GM19023 (cell line): Measurements from ENCODE around the gene KIAA1755.

Source experiments
- ATAC-seq: cut with Tn5 transposase; IDR thresholded peaks from one replicate; pipeline ENCODE4 v1.9.1; 2021; ENCODE audit warnings: mild to moderate bottlenecking, moderate library complexity; ENCODE audit not compliant: unreplicated experiment

Gene KIAA1755

DNA sequence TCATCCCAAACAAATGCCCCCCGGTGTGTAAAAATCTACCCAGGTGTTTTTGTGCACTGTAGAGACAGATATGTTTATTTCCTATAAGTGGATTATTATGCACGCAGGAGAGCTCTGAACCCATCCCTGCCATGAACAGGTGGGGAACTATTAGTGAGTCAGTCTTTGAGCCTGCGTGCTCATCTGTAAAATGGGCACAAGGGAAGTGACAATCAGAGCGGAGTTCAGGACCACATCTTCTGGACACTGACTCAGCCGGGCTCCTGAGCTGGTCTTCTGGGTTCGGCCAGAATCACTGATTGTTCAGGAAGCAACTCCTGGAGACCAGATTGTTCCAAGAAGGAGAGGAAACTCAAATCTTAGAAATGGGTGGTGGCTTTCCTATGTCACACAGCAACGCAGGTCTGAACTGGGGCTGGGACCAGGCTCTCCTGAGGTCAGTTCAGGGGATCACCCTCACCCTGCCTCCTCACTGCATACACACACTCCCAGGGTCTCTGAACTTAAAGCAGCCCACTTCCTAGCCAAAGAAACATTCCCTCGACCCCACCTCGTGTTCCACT is 68.1 kb downstream of the KIAA1755 start:
- no peak for ATAC-seq

- no peak for ATAC-seq
Observed at GRCh38 chr20:38191654-38192053, 68.9 kb downstream of the KIAA1755 start.

GRCh38 chr20:38190936-38191371 is 69.6 kb downstream of the KIAA1755 start:
- no peak for ATAC-seq

GRCh38 chr20:38190166-38190565 is 70.4 kb downstream of the KIAA1755 start:
- no peak for ATAC-seq

DNA sequence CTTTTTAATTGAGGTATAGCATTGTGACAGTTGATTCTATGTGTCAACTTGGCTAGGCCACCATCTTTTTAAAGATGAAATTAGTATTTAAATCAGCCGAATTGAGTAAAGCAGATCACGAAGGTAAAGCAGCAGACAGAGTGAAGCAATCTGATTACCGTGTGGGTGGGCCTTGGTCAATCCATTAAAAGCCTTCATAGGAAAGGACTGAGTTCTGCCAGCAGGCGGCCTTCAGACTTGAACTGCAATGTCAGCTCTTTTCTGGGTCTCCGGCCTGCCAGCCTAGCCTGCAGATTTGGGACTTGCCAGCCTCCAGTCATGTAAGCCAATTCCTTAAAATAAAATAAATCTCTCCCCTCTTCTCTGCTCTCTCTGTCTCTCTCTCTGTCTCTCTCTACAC is 73.0 kb downstream of the KIAA1755 start:
- ATAC-seq, result no peak

DNA sequence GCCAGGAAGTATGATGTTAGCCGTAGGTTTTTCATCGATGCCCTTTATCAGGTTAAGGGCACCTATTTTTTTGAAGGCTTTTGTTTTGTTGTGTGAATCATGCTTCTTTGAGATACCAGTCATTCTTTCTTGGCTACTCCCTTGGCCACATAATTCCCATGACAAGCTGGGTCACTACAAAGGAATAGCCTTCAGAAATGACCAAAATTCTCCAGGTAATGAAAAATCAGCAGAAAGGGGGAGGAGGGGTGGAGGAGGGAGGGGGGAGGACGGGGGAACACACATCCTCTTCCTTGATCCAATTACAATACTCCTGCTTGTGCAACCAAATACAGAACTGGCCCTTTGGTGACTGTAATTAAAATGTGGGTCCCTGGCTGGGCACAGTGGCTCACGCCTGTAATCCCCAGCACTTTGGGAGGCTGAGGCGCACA is 73.7 kb downstream of the KIAA1755 start:
- no peak for ATAC-seq

DNA sequence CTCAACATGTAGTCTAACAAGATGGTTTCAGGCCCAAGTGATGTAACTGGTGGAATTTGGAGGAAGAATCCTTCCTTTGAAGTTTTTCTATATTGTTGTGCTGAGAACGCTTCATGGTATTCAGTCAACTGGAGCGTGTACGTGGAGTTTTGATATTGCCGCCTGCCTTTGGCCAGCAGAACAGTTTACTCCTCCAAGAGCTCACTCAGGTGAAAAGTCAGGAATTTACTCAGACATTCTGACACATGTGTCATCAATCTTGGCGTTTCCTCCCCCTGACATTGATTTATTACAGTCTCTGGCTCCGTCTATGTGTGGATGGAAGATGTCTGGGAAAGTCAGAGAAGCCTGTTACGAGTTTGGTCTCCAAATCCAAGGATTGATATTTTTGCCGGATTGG is 76.4 kb downstream of the KIAA1755 start:
- ATAC-seq, result no peak

GRCh38 chr20:38181971-38182370 is 78.6 kb downstream of the KIAA1755 start:
- no peak for ATAC-seq

- peak; percentile 85 for ATAC-seq
Observed at GRCh38 chr20:38181207-38181801, 79.2 kb downstream of the KIAA1755 start.

- ATAC-seq, result no peak
Observed at GRCh38 chr20:38180781-38181180, 79.8 kb downstream of the KIAA1755 start.

- no peak for ATAC-seq
Observed at GRCh38 chr20:38179846-38180245, 80.7 kb downstream of the KIAA1755 start.

DNA sequence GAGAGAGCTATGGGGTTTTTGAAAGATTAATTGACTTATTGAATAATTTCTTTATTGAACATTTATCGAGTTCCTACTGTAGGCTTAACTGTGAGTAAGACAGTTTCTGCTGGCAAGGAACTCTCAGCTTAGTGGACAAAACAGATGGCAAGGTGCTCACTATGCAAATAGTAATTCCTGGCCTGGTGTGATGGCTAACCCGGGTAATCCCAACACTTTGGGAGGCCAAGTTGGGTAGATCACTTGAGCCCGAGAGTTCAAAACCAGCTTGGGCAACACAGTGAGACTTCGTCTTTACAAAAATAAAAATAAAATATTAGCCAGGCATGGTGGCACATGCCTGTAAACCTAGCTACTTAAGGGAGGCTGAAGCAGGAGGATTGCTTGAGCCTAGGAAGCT is 82.0 kb downstream of the KIAA1755 start:
- no peak for ATAC-seq

GRCh38 chr20:38178065-38178491 is 82.5 kb downstream of the KIAA1755 start:
- no peak for ATAC-seq

DNA sequence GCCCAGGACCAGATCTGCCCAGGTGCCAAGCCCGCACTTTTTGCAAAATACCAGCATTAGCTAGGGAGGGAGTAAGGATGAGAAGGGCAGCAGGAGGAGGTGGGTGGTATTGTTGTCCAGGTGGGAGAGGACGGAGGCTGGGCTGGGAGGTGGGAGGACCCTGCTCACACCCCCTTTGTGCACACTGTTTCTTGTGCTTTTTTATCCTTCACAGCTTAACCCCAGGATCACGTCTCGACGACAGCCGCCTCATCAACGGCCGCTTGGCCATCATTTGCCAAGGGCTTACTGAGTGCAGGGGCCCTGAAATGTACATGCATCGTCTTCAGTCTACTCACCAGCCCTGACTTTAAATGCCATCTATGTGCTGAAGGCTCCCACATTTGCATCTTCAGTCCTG is 83.3 kb downstream of the KIAA1755 start:
- no peak for ATAC-seq

- ATAC-seq, result no peak
Observed at GRCh38 chr20:38175304-38176180, 85.0 kb downstream of the KIAA1755 start.

- no peak for ATAC-seq
Observed at GRCh38 chr20:38173237-38174156, 87.0 kb downstream of the KIAA1755 start.

GRCh38 chr20:38172408-38172807 is 88.1 kb downstream of the KIAA1755 start:
- ATAC-seq, result no peak

DNA sequence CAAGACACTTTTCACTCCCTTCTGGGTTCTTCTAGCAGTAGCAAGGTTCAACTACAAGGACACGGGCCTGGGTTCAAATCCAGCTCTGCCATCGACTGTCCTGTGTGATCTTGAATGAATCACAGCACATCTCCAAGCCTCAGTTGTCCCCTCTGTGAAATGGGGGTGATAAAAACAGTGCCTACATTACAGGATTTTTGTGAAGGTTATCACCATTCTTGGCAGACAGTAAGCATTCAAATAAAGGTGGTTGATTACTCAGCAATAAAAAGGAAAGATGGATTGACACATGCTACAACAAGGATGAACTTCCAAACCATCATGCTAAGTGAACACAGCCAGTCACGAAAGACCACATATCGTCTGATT is 88.9 kb downstream of the KIAA1755 start:
- no peak for ATAC-seq

DNA sequence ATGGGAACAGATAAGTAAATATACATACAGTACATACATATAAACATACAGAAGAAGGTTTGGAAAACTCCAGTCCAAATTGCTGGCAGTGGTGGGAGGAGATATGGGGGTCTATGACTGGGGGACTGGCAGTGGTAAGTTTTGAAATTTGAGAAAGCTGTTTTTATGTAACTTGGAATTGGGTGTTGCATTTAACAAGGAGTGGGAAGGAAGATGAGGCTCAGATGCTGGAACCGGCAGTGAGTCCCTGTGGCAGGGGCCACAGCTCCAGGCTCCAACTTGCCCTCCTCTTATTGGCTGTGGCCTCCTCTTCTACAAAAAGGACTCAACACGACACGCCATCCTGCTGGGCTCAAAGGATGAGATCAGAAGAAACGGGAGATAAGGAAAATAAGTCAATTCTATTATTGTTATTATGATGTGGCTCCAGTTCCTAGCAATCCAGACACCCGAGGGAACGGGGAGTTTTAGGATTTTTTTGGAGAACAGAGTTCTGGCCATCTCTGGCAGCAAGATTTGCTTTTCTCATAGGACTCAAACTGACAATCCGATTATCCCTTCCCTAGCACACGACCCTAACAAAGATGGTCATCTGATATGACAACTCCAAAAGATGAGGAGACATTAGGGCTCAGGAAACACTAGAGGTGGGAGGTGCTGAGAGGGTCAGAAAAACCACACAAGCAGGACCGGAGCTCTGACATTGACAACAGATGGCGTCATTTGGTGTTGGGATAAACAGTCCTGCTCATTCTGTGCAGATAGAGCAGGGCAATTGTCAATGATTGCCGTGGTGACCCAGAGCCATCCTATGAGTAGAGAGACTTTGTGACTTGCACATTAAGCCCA is 89.5 kb downstream of the KIAA1755 start:
- ATAC-seq, result no peak

DNA sequence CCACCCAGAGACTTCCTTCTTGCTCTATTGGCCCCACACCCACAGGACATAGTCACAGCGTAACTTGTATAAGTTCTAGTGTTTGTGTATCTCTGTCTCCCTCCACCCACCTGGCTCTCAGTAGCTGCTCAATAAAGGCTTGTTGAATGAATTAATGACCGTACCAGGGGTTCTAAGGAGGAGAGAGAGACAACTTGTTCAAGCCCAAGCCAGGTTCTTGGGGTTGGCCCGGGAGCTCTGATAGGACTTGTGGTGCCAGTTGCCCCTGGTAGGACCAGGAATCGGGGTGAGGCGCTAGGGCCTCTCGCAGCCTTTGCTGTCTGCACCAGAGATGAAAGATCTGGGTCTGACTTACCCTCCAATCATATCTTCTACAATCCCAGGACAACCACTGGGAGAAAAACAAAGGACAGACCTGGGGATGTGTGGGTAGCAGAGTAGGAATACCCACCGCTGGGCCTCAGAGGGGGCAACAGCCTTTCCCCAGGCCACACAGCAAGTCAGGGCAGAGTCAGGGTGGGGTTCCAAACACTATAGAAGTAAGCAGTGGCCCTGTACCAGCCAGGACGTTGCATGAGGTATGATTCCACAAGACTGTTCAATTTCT is 90.2 kb downstream of the KIAA1755 start:
- no peak for ATAC-seq
